CD4-positive, alpha-beta memory T cell (primary cell): ENCODE measurements around the gene DDX52. TPM values are rescaled to one million over a fixed set of nuclear protein-coding genes. Genes with fewer than 3 reads are reported as not detected.

Source experiments
- CTCF ChIA-PET: fragments of 350-600 bp; sonication (Branson Sonifier 250); formaldehyde crosslinking; loops from one replicate; lab custom pipeline; 2021; ENCODE audit warnings: inconsistent platforms; ENCODE audit not compliant: partially characterized antibody; lab: Charles Lee
- POLR2A ChIA-PET: fragments of 350-600 bp; sonication (Branson Sonifier 250); formaldehyde crosslinking; loops from one replicate; lab custom pipeline; 2021; ENCODE audit not compliant: partially characterized antibody; lab: Charles Lee
- DNase-seq, 5 donors: peaks; one replicate each; pipeline versions ENCODE4 v3.0.0 to v3.0.0-alpha.2; 2020 to 2022; ENCODE audit warnings: mixed read lengths in 1 of 5
- H3K27ac ChIP-seq: one replicate; pipeline ENCODE4 v1.7.0; 2013; ENCODE audit warnings: low read depth, low read length
- H3K27me3 ChIP-seq: 2 replicates; pipeline ENCODE4 v1.7.0; 2013; ENCODE audit warnings: mild to moderate bottlenecking, low read length, moderate library complexity; ENCODE audit not compliant: insufficient read depth
- H3K36me3 ChIP-seq: 2 replicates; pipeline ENCODE4 v1.7.0; 2013; ENCODE audit warnings: mild to moderate bottlenecking, low read length, moderate library complexity; ENCODE audit not compliant: insufficient read depth
- H3K4me1 ChIP-seq: 2 replicates; pipeline ENCODE4 v1.7.0; 2013; ENCODE audit warnings: mild to moderate bottlenecking, low read length, moderate library complexity; ENCODE audit not compliant: insufficient read depth
- H3K4me3 ChIP-seq, 2 donors: one replicate each; pipeline ENCODE4 v1.7.0; 2013; ENCODE audit warnings: low read length in 2 of 2, mild to moderate bottlenecking in 1 of 2
- H3K9me3 ChIP-seq, 2 donors: one replicate each; pipeline ENCODE4 v1.7.0; 2013; ENCODE audit warnings: low read length in 2 of 2, control low read depth in 1 of 2; ENCODE audit not compliant: control insufficient read depth in 1 of 2
- H3K27ac Mint-ChIP-seq, 7 donors: one replicate each; pipeline ENCODE4 v1.8.0; 2020 to 2021; ENCODE audit warnings: mixed read lengths in 7 of 7, mild to moderate bottlenecking in 6 of 7, inconsistent platforms in 3 of 7, moderate library complexity in 3 of 7
- H3K27me3 Mint-ChIP-seq, 2 donors: one replicate each; pipeline ENCODE4 v1.8.0; 2020 to 2021; ENCODE audit warnings: mixed read lengths in 2 of 2
- H3K36me3 Mint-ChIP-seq, 2 donors: one replicate each; pipeline ENCODE4 v1.8.0; 2020 to 2021; ENCODE audit warnings: mixed read lengths in 2 of 2, inconsistent platforms in 1 of 2, mild to moderate bottlenecking in 1 of 2
- H3K4me1 Mint-ChIP-seq, 4 donors: one replicate each; pipeline ENCODE4 v1.8.0; 2020 to 2021; ENCODE audit warnings: mixed read lengths in 4 of 4, mild to moderate bottlenecking in 1 of 4
- H3K4me3 Mint-ChIP-seq, 8 donors: one replicate each; pipeline ENCODE4 v1.8.0; 2020 to 2021; ENCODE audit warnings: mixed read lengths in 8 of 8, mild to moderate bottlenecking in 7 of 8, moderate library complexity in 6 of 8, inconsistent platforms in 3 of 8
- H3K9me3 Mint-ChIP-seq, 8 donors: one replicate each; pipeline ENCODE4 v1.8.0; 2020 to 2021; ENCODE audit warnings: mixed read lengths in 8 of 8, mild to moderate bottlenecking in 5 of 8, inconsistent platforms in 3 of 8, moderate library complexity in 1 of 8
- intact Hi-C: fragments of 100-400 bp; cut with micrococcal nuclease; formaldehyde crosslinking; loops from one replicate; pipeline ENCODE4 v1.15.1; 2023
- polyA plus RNA-seq, 2 donors: library from polyadenylated mRNA; unstranded; fragments of 300-500 nt; fragmentation: Illumina TruSeq; gene quantifications; one replicate each; pipeline ENCODE4 v1.2.3, GENCODE V29; 2021
- total RNA-seq, 2 experiments: library from RNA; stranded (reverse); gene quantifications; one replicate each; pipeline ENCODE4 v1.2.3, GENCODE V29; 2021

Gene DDX52
- total and polyA plus RNA-seq, 4 experiments from 2014 or later: 10.9 to 26.5 (median 20.9) TPM

- H3K4me1 Mint-ChIP-seq: no peaks in the 10 kb centered on the region
- ChIA-PET POLR2A (no interaction called here), CTCF (no interaction called here)
- peaks cover 13 to 26% of the 10 kb centered on the region in 2 donors for H3K27me3 Mint-ChIP-seq
- H3K27ac Mint-ChIP-seq: no peak overlapping the region
- no peak overlapping the region for H3K4me3 ChIP-seq
- H3K9me3 Mint-ChIP-seq: peaks cover 0 to 6% (median 2%) of the 10 kb centered on the region in 8 donors
- DNase-seq: no peak
- no peaks in the 10 kb centered on the region for H3K4me1 ChIP-seq
- no peak overlapping the region for H3K27ac ChIP-seq
- peaks cover 0 to 3% of the 10 kb centered on the region in 2 donors for H3K36me3 Mint-ChIP-seq
- no peaks in the 10 kb centered on the region for H3K9me3 ChIP-seq
- H3K27me3 ChIP-seq: no peaks in the 10 kb centered on the region
- H3K4me3 Mint-ChIP-seq: no peak overlapping the region
- intact Hi-C loops: no loop called here
- no peaks in the 10 kb centered on the region for H3K36me3 ChIP-seq
These were observed 33.8 kb upstream of the DDX52 start for GRCh38 chr17:37677021-37677420.

- Histone ChIP-seq H3K27ac (no peak overlapping the region), H3K27me3 (no peaks in the 10 kb centered on the region), H3K4me3 (no peak overlapping the region), H3K9me3 (no peaks in the 10 kb centered on the region), H3K36me3 (no peaks in the 10 kb centered on the region), H3K4me1 (no peaks in the 10 kb centered on the region)
- Mint-ChIP-seq H3K4me3 (no peak overlapping the region), H3K27ac (no peak overlapping the region), H3K4me1 (no peaks in the 10 kb centered on the region), H3K27me3 (peaks cover 13 to 26% of the 10 kb centered on the region in 2 donors), H3K9me3 (peaks cover 0 to 6% (median 2%) of the 10 kb centered on the region in 8 donors), H3K36me3 (peaks cover 0 to 3% of the 10 kb centered on the region in 2 donors)
- ChIA-PET CTCF (no interaction called here), POLR2A (no interaction called here)
- intact Hi-C loops: no loop called here
- no peak for DNase-seq
These were observed 33.1 kb upstream of the DDX52 start for GRCh38 chr17:37676115-37676925.

- Mint-ChIP-seq H3K4me3 (no peak overlapping the region), H3K9me3 (peaks cover 0 to 6% (median 2%) of the 10 kb centered on the region in 8 donors), H3K4me1 (no peaks in the 10 kb centered on the region), H3K36me3 (peaks cover 0 to 3% of the 10 kb centered on the region in 2 donors), H3K27me3 (peaks cover 13 to 26% of the 10 kb centered on the region in 2 donors), H3K27ac (no peak overlapping the region)
- ChIA-PET CTCF (no interaction called here), POLR2A (no interaction called here)
- Histone ChIP-seq H3K4me1 (no peaks in the 10 kb centered on the region), H3K4me3 (no peak overlapping the region), H3K27me3 (no peaks in the 10 kb centered on the region), H3K27ac (no peak overlapping the region), H3K9me3 (no peaks in the 10 kb centered on the region), H3K36me3 (no peaks in the 10 kb centered on the region)
- no peak for DNase-seq
- intact Hi-C loops: no loop called here
These were observed 31.3 kb upstream of the DDX52 start for GRCh38 chr17:37674511-37674910.

GRCh38 chr17:37673386-37673785 is 30.1 kb upstream of the DDX52 start:
- H3K27me3 Mint-ChIP-seq: peaks cover 13 to 24% of the 10 kb centered on the region in 2 donors
- Histone ChIP-seq H3K4me3 (no peak overlapping the region), H3K27ac (no peak overlapping the region), H3K9me3 (no peaks in the 10 kb centered on the region), H3K36me3 (no peaks in the 10 kb centered on the region), H3K4me1 (no peaks in the 10 kb centered on the region), H3K27me3 (no peaks in the 10 kb centered on the region)
- DNase-seq: no peak
- ChIA-PET POLR2A (no interaction called here), CTCF (no interaction called here)
- peaks cover 0 to 1% of the 10 kb centered on the region in 2 donors for H3K36me3 Mint-ChIP-seq
- H3K9me3 Mint-ChIP-seq: peaks cover 0 to 2% (median under 1%) of the 10 kb centered on the region in 8 donors
- intact Hi-C loops: no loop called here
- no peaks in the 10 kb centered on the region for H3K4me1 Mint-ChIP-seq
- no peak overlapping the region for H3K4me3 Mint-ChIP-seq
- no peak overlapping the region for H3K27ac Mint-ChIP-seq

GRCh38 chr17:37672548-37673078 is 29.4 kb upstream of the DDX52 start:
- Histone ChIP-seq H3K27ac (no peak overlapping the region), H3K36me3 (no peaks in the 10 kb centered on the region), H3K27me3 (no peaks in the 10 kb centered on the region), H3K9me3 (no peaks in the 10 kb centered on the region), H3K4me3 (no peak overlapping the region), H3K4me1 (no peaks in the 10 kb centered on the region)
- CTCF ChIA-PET: no interaction called here
- H3K4me3 Mint-ChIP-seq: no peak overlapping the region
- DNase-seq: no peak
- peaks cover 13 to 20% of the 10 kb centered on the region in 2 donors for H3K27me3 Mint-ChIP-seq
- no peaks in the 10 kb centered on the region for H3K36me3 Mint-ChIP-seq
- POLR2A ChIA-PET: no interaction called here
- H3K4me1 Mint-ChIP-seq: no peaks in the 10 kb centered on the region
- H3K27ac Mint-ChIP-seq: no peak overlapping the region
- no peaks in the 10 kb centered on the region for H3K9me3 Mint-ChIP-seq
- intact Hi-C loops: no loop called here

GRCh38 chr17:37671824-37672547 is 28.7 kb upstream of the DDX52 start:
- H3K27ac ChIP-seq: no peak overlapping the region
- no peaks in the 10 kb centered on the region for H3K4me1 ChIP-seq
- H3K9me3 ChIP-seq: no peaks in the 10 kb centered on the region
- Mint-ChIP-seq H3K27me3 (peaks cover 9 to 18% of the 10 kb centered on the region in 2 donors), H3K9me3 (no peaks in the 10 kb centered on the region), H3K27ac (peak overlapping the region in 1 of 7 donors; percentile 35), H3K36me3 (no peaks in the 10 kb centered on the region), H3K4me3 (no peak overlapping the region), H3K4me1 (no peaks in the 10 kb centered on the region)
- DNase-seq: no peak
- intact Hi-C loops: no loop called here
- H3K27me3 ChIP-seq: no peaks in the 10 kb centered on the region
- ChIA-PET POLR2A (no interaction called here), CTCF (no interaction called here)
- no peak overlapping the region for H3K4me3 ChIP-seq
- H3K36me3 ChIP-seq: no peaks in the 10 kb centered on the region

- intact Hi-C loops: no loop called here
- Mint-ChIP-seq H3K4me3 (no peak overlapping the region), H3K36me3 (no peaks in the 10 kb centered on the region), H3K27me3 (peaks cover 2 to 10% of the 10 kb centered on the region in 2 donors), H3K9me3 (no peaks in the 10 kb centered on the region), H3K4me1 (no peaks in the 10 kb centered on the region), H3K27ac (no peak overlapping the region)
- Histone ChIP-seq H3K27ac (no peak overlapping the region), H3K27me3 (no peaks in the 10 kb centered on the region), H3K9me3 (no peaks in the 10 kb centered on the region), H3K4me3 (no peak overlapping the region), H3K4me1 (no peaks in the 10 kb centered on the region), H3K36me3 (no peaks in the 10 kb centered on the region)
- CTCF ChIA-PET: no interaction called here
- no peak for DNase-seq
- POLR2A ChIA-PET: no interaction called here
These were observed 28.0 kb upstream of the DDX52 start for GRCh38 chr17:37671028-37671823.
